Colonic mucosa (tissue), 4 donors: ENCODE measurements around the gene PRDX5. TPM values are rescaled to one million over a fixed set of nuclear protein-coding genes. Genes with fewer than 3 reads are reported as not detected.

Experiments used
- DNase-seq: peaks from one replicate; pipeline ENCODE4 v3.0.0-alpha.2; 2020
- H3K27ac ChIP-seq: fragments of 200-600 bp; one replicate; pipeline ENCODE4 v1.8.0; 2021
- H3K27me3 ChIP-seq: fragments of 200-600 bp; one replicate; pipeline ENCODE4 v1.8.0; 2021
- H3K36me3 ChIP-seq: fragments of 200-600 bp; one replicate; pipeline ENCODE4 v1.8.0; 2021
- H3K4me1 ChIP-seq: fragments of 200-600 bp; one replicate; pipeline ENCODE4 v1.8.0; 2021; ENCODE audit warnings: mild to moderate bottlenecking
- H3K4me3 ChIP-seq: fragments of 200-600 bp; one replicate; pipeline ENCODE4 v1.8.0; 2021
- H3K9ac ChIP-seq, 2 donors: one replicate each; pipeline ENCODE4 v1.7.0; 2013; ENCODE audit warnings: control low read depth in 2 of 2, low read depth in 2 of 2, low read length in 2 of 2
- H3K9me3 ChIP-seq: fragments of 200-600 bp; one replicate; pipeline ENCODE4 v1.8.0; 2021
- CTCF ChIP-seq: fragments of 200-600 bp; IDR thresholded peaks from one replicate; pipeline ENCODE4 v1.8.0; 2022; ENCODE audit warnings: antibody characterized with exemption, mild to moderate bottlenecking
- intact Hi-C: fragments of 100-400 bp; cut with DNase I; formaldehyde crosslinking; loops from one replicate; pipeline ENCODE4 v1.14.1; 2022
- total RNA-seq, 2 donors: library from RNA; stranded (reverse); fragmentation: NEBNext Ultra II Directional in 1 of 2; extraction: Animal tissue kit (Norgen Biotek cat#: 25700) in 1 of 2; gene quantifications; one replicate each; pipeline ENCODE4 v1.2.1, GENCODE V29; 2021
- donor health status: healthy.
- donor health status: DM: no; HTN: no; CAD: no.
- donor health status: DM: no; HTN: no; CAD: no.

PRDX5 gene
- total RNA-seq, 2 donors from 2014 or later, result 301 to 425 TPM

- DNase-seq, result peak; percentile 91
- peaks cover 11% of the 10 kb centered on the region for H3K4me1 ChIP-seq
- intact Hi-C loops, result no loop called here
Observed at GRCh38 chr11:64284962-64285884, 32.7 kb upstream of the PRDX5 start, which contains the start of gene GPR137. GPR137 (plus strand) TSS chr11:64285848; CDS start chr11:64286525, 677 bp downstream.

GRCh38 chr11:64285885-64286800 lies 31.8 kb upstream of the PRDX5 start:
- peak overlapping the region; percentile 96 for H3K27ac ChIP-seq
- no peaks in the 10 kb centered on the region for H3K9me3 ChIP-seq
- peaks cover 12% of the 10 kb centered on the region for H3K27me3 ChIP-seq
- intact Hi-C loops, result no loop called here
- no peak for TF ChIP-seq CTCF
- peak overlapping the region; percentile 84 to 88 for H3K9ac ChIP-seq
- H3K4me3 ChIP-seq, result peak overlapping the region; percentile 77
- peaks cover 11% of the 10 kb centered on the region for H3K4me1 ChIP-seq
- no peaks in the 10 kb centered on the region for H3K36me3 ChIP-seq
- DNase-seq, result no peak

More at GRCh38 chr11:64284962-64285884, 32.7 kb upstream of the PRDX5 start, which contains the start of gene GPR137:
- Histone ChIP-seq H3K27me3 (peaks cover 2% of the 10 kb centered on the region), H3K36me3 (no peaks in the 10 kb centered on the region), H3K4me3 (peak within 1 kb of the TSS; percentile 77), H3K9me3 (no peaks in the 10 kb centered on the region), H3K9ac (peak within 1 kb of the TSS; percentile 88 to 94), H3K27ac (peak within 1 kb of the TSS; percentile 96)
- no peak for TF ChIP-seq CTCF

GRCh38 chr11:64286801-64287159 lies 31.1 kb upstream of the PRDX5 start:
- peaks cover 11% of the 10 kb centered on the region for H3K4me1 ChIP-seq
- H3K9me3 ChIP-seq, result no peaks in the 10 kb centered on the region
- H3K9ac ChIP-seq, result peak overlapping the region in 1 of 2 donors; percentile 84
- intact Hi-C loops, result no loop called here
- no peak for DNase-seq
- TF ChIP-seq CTCF, result no peak
- H3K27ac ChIP-seq, result no peak overlapping the region
- H3K27me3 ChIP-seq, result peaks cover 18% of the 10 kb centered on the region
- H3K4me3 ChIP-seq, result no peak overlapping the region
- H3K36me3 ChIP-seq, result no peaks in the 10 kb centered on the region

GRCh38 chr11:64287676-64288352 lies 30.1 kb upstream of the PRDX5 start:
- DNase-seq, result no peak
- peaks cover 14% of the 10 kb centered on the region for H3K4me1 ChIP-seq

More at GRCh38 chr11:64287676-64288352, 30.1 kb upstream of the PRDX5 start:
- Histone ChIP-seq H3K36me3 (no peaks in the 10 kb centered on the region), H3K27ac (no peak overlapping the region), H3K27me3 (peaks cover 28% of the 10 kb centered on the region), H3K9me3 (no peaks in the 10 kb centered on the region), H3K4me3 (no peak overlapping the region), H3K9ac (no peak overlapping the region)
- no peak for TF ChIP-seq CTCF
- intact Hi-C loops, result no loop called here
